RWPE2 (cell line): Measurements from ENCODE around the gene ALPI.

ENCODE experiments used
- ATAC-seq: fragments of 200-7000 bp; cut with Tn5 transposase; 3 replicates; pipeline ENCODE4 v1.9.1; 2021; ENCODE audit warnings: low read depth
- DNase-seq: peaks from one replicate; pipeline ENCODE4 v3.0.0-alpha.2; 2020; ENCODE audit warnings: low spot score
- H3K27ac ChIP-seq: fragments of 450-650 bp; 2 replicates; pipeline ENCODE4 v1.5.1; 2017; ENCODE audit warnings: mild to moderate bottlenecking; ENCODE audit not compliant: poor library complexity, severe bottlenecking
- H3K27me3 ChIP-seq: fragments of 250-450 bp; sonication (Bioruptor Pico); 2 replicates; pipeline ENCODE4 v1.5.1; 2021; ENCODE audit warnings: mild to moderate bottlenecking, moderate library complexity; ENCODE audit not compliant: insufficient read depth, poor library complexity, severe bottlenecking
- H3K36me3 ChIP-seq: fragments of 250-450 bp; sonication (Bioruptor Pico); 2 replicates; pipeline ENCODE4 v1.5.1; 2020; ENCODE audit warnings: low read depth, mild to moderate bottlenecking, moderate library complexity
- H3K4me1 ChIP-seq: fragments of 250-450 bp; sonication (Bioruptor Pico); 2 replicates; pipeline ENCODE4 v1.5.1; 2021; ENCODE audit warnings: mild to moderate bottlenecking, moderate library complexity; ENCODE audit not compliant: insufficient read depth, poor library complexity, severe bottlenecking
- H3K4me3 ChIP-seq: fragments of 250-450 bp; sonication (Bioruptor Pico); 2 replicates; pipeline ENCODE4 v1.5.1; 2021; ENCODE audit warnings: mild to moderate bottlenecking, moderate library complexity; ENCODE audit not compliant: severe bottlenecking
- H3K9me3 ChIP-seq: fragments of 250-450 bp; sonication (Bioruptor Pico); 2 replicates; pipeline ENCODE4 v1.5.1; 2021; ENCODE audit warnings: mild to moderate bottlenecking, moderate library complexity; ENCODE audit not compliant: severe bottlenecking
- TF ChIP-seq, protein P1 (sequence below): fragments of 450-650 bp; IDR thresholded peaks from one replicate; pipeline ENCODE4 v1.5.1; 2017; ENCODE audit warnings: mild to moderate bottlenecking, moderate library complexity; ENCODE audit not compliant: poor library complexity, severe bottlenecking

The ALPI gene

DNA sequence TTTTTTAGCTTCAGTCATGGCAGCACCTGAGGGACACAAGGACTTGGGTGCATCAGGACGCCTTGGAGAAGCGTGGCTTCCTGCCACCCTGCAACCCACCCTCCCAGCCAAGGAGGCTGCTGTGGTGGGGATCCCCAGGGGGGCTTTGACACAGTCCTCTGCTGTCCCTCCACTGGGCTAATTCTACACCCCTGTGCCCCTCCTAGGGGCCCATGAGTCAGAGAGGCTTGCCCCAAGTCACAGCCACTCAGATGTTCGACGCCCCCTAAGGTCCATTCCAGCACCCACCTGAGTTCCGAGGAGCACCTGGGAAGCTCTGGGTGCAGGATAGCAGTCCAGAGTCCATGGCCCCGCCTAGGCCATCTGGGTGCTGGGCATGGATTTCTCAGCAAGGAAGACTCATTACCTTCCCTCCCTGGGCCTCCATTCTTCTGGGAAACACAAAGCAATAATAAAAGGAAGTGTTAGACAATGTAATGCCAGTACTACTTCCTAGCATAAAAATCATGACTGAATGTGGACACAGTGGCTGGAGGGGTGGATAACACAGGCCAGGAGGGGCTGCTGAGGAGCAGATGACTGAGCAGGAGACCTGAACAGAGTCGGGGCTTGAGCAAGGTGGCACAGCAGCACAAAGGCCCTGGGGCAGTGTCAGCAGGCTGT is 45.6 kb upstream of the ALPI start:
- peaks cover 27% of the 10 kb centered on the region for H3K27me3 ChIP-seq
- no peaks in the 10 kb centered on the region for H3K36me3 ChIP-seq
- ATAC-seq (no peak), DNase-seq (no peak)
- TF ChIP-seq, protein P1, sequence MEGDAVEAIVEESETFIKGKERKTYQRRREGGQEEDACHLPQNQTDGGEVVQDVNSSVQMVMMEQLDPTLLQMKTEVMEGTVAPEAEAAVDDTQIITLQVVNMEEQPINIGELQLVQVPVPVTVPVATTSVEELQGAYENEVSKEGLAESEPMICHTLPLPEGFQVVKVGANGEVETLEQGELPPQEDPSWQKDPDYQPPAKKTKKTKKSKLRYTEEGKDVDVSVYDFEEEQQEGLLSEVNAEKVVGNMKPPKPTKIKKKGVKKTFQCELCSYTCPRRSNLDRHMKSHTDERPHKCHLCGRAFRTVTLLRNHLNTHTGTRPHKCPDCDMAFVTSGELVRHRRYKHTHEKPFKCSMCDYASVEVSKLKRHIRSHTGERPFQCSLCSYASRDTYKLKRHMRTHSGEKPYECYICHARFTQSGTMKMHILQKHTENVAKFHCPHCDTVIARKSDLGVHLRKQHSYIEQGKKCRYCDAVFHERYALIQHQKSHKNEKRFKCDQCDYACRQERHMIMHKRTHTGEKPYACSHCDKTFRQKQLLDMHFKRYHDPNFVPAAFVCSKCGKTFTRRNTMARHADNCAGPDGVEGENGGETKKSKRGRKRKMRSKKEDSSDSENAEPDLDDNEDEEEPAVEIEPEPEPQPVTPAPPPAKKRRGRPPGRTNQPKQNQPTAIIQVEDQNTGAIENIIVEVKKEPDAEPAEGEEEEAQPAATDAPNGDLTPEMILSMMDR = no peak
- H3K9me3 ChIP-seq = no peaks in the 10 kb centered on the region
- no peaks in the 10 kb centered on the region for H3K4me1 ChIP-seq
- H3K27ac ChIP-seq = no peak overlapping the region
- H3K4me3 ChIP-seq = no peak overlapping the region

DNA sequence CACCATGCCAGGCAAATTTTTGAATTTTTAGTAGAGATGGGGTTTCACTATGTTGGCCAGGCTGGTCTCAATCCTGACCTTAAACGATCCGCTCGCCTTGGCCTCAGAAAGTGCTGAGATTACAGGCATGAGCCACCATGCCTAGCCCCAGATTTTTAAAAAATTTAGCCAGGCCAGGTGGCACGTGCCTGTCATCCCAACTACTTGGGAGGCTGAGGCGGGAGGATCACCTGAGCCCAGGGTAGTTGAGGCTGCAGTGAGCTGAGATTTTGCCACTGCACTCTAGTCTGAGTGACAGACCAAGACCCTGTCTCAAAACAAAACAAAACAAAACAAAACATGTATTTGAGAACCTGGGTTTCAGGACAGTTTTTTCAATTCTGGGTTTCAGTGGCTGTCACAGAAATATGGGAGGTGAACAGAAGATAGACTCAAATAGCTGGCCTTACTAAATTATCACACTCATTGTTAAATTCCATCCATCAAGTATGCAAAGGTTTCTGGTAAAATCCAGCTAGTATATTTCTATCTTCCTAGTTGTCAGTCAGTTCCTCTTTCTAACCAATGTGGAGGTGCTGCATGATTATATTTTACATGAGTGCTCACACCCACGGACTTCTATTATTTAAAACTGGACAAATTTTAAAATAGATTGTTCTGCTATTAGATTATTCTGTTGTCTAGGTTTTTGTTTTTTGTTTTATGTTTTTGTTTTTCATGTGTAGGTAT is 43.9 kb upstream of the ALPI start:
- H3K4me3 ChIP-seq = no peak overlapping the region
- H3K4me1 ChIP-seq = no peaks in the 10 kb centered on the region
- no peaks in the 10 kb centered on the region for H3K9me3 ChIP-seq
- ATAC-seq = no peak
- TF ChIP-seq, protein P1 = no peak
- DNase-seq = no peak
- no peaks in the 10 kb centered on the region for H3K36me3 ChIP-seq
- H3K27me3 ChIP-seq = peaks cover 27% of the 10 kb centered on the region
- no peak overlapping the region for H3K27ac ChIP-seq

DNA sequence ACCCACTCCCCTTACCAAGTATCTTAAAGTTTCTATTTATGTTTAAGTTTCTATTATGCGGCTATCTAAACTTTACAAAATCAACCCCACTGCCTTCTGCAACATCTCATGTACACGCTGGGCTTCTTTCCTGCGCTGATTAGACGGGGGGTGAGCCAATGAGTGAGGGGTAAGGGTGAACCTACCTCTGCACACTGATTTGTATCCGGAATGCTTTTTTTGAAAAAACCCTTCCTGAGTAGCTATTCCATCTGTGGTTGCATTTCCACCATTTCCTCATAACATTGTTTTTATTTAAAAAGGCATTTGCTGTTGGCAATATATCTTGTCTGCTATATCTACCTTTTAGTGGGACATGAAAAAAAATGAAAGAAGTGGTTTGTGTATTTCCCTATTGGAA is 43.0 kb upstream of the ALPI start:
- Histone ChIP-seq H3K27me3 (peaks cover 27% of the 10 kb centered on the region), H3K4me1 (no peaks in the 10 kb centered on the region), H3K36me3 (no peaks in the 10 kb centered on the region), H3K4me3 (no peak overlapping the region), H3K27ac (no peak overlapping the region), H3K9me3 (no peaks in the 10 kb centered on the region)
- DNase-seq = no peak
- TF ChIP-seq, protein P1 = no peak
- ATAC-seq = no peak

DNA sequence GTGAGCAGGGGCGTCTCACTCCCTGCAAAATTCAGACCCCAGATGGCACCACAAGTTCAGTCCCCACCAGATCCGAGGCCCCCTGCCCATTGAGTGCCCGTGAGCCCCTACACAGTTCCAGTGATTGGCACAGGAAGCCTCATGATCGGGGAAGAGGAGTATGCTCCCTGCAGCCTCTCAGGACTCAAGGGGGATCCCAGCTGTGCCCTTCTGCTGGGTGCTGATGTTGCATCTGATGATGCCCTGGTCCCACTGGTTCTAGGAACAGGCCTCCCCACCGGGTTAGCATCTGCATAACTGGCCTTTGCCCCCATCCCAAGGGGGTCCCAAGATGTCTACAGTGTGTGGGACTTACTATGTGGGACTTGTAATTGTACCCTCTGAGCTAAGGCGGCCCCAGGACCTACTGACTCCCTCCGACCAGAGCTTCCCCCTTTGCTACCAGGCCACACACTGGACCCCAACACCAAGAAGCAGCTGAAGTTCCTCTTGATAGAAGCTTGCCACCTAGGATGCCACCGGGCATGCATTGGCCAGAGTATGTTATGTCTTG is 40.7 kb upstream of the ALPI start:
- Histone ChIP-seq H3K4me3 (no peak overlapping the region), H3K9me3 (no peaks in the 10 kb centered on the region), H3K4me1 (no peaks in the 10 kb centered on the region), H3K36me3 (no peaks in the 10 kb centered on the region), H3K27me3 (peaks cover 42% of the 10 kb centered on the region), H3K27ac (no peak overlapping the region)
- ATAC-seq = no peak
- TF ChIP-seq, protein P1 = no peak
- no peak for DNase-seq
